K562 treated with DMSO at 1 percent for 48 hours (cell line): Measurements from ENCODE around the gene SYCE1. TPM values are rescaled to one million over a fixed set of nuclear protein-coding genes. Genes with fewer than 3 reads are reported as not detected.

Experiments used
- total RNA-seq: library from RNA; unstranded; fragments of 300-600 nt; gene quantifications from 2 replicates; pipeline ENCODE4 v1.2.3, GENCODE V29; 2022; ENCODE audit warnings: low replicate concordance; ENCODE audit errors: extremely low read depth

Gene SYCE1, protein sequence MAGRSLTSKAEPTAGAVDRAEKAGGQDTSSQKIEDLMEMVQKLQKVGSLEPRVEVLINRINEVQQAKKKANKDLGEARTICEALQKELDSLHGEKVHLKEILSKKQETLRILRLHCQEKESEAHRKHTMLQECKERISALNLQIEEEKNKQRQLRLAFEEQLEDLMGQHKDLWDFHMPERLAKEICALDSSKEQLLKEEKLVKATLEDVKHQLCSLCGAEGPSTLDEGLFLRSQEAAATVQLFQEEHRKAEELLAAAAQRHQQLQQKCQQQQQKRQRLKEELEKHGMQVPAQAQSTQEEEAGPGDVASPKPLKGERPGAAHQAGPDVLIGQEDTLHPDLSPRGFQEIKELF
- not detected in 2 replicates for total RNA-seq

DNA sequence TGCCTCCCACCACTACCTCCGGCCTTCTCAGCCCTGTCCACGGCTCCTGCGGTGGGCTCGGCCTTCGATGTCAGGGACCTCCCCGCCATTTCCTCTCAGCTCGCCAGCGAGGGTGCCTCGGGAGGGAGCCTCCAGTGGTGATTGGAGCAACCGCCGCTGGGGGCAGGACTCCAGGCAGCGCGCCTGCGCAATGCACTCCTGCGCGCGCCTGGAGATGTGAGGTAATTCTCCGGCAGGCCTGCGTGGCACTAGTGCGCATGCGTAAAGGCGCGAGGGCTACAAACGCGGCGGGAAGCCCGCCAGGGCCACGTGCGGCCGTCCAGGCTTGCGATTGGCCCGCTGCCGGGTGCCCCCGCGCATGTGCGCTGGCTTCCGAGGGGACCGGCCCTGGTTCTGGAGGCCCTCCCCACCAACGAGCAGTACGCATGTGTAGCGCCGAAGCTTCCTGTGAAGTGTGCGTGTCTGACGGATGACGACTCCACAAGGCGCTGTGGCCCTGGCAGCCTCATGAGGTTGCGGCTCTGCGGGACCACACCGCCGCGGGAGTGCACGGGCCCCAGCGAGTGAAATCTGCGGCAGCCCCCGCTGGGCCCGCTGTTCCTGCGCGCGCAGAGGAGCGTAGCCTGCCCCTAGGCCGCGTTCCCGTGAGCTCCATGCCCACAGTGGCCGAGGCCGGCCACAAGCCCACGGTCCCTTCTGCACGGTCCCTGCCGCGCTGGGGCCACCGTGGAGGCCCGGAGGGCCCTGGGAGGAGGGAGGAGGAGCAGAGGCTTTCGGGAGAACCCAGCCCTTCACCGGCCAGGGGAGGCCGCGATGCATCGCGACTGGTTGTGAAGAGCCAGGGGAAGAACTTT lies at the start of gene SYCE1:
TSS of gene SYCE1 (minus strand) at position 143 of the 854 bp plus-strand sequence. CDS start at position 89, 54 bp downstream.

DNA sequence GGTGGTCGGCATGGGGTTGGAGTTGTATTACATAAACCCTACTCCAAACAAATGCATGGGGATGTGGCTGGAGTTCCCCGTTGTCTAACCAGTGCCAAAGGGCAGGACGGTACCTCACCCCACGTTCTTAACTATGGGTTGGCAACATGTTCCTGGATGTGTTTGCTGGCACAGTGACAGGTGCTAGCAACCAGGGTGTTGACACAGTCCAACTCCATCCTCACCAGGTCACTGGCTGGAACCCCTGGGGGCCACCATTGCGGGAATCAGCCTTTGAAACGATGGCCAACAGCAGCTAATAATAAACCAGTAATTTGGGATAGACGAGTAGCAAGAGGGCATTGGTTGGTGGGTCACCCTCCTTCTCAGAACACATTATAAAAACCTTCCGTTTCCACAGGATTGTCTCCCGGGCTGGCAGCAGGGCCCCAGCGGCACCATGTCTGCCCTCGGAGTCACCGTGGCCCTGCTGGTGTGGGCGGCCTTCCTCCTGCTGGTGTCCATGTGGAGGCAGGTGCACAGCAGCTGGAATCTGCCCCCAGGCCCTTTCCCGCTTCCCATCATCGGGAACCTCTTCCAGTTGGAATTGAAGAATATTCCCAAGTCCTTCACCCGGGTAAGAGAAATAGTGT lies 38.3 kb downstream of the SYCE1 start, which contains the start of gene CYP2E1:
TSS of gene CYP2E1 (plus strand) at position 407 of the 632 bp plus-strand sequence. CDS start at position 440, 33 bp downstream.

Other genes with a start within 250 kb of the SYCE1 start
- not detected in 2 replicates for gene CALY, start 228.7 kb downstream of the SYCE1 start, total RNA-seq
- not detected in 2 replicates for gene PRAP1, start 218.2 kb downstream of the SYCE1 start, total RNA-seq
- not detected in 2 replicates for gene FUOM, start 207.6 kb downstream of the SYCE1 start, total RNA-seq
- gene ECHS1, start 192.2 kb downstream of the SYCE1 start, total RNA-seq, result not detected in 2 replicates
- gene PAOX, start 186.3 kb downstream of the SYCE1 start, total RNA-seq, result not detected in 2 replicates
- not detected in 2 replicates for gene MTG1, start 171.4 kb downstream of the SYCE1 start, total RNA-seq
- not detected in 2 replicates for gene SPRN, start 141.0 kb downstream of the SYCE1 start, total RNA-seq
- gene SCART1, start 111.6 kb downstream of the SYCE1 start, total RNA-seq, result not detected in 2 replicates
- gene CYP2E1, start 38.2 kb downstream of the SYCE1 start, total RNA-seq, result not detected in 2 replicates
- gene FRG2B, start 61.2 kb upstream of the SYCE1 start, total RNA-seq, result not detected in 2 replicates